Measurements from ENCODE around the gene TMEM50B.

TMEM50B gene

GRCh38 chr21:33433425-33434114 is 46.2 kb downstream of the TMEM50B start (continued):
- TF ChIP-seq TSHZ2 (CRISPR knock-in tag; IDR thresholded peaks at IDR 0.05) (no peak), SNAI2 (CRISPR knock-in tag; IDR thresholded peaks at IDR 0.05) (no peak), CSDC2 (CRISPR knock-in tag; IDR thresholded peaks at IDR 0.05) (no peak), PPARA (CRISPR knock-in tag; IDR thresholded peaks at IDR 0.05; ENCODE audit: borderline replicate concordance) (no peak), ARNTL (CRISPR knock-in tag; IDR thresholded peaks at IDR 0.05; ENCODE audit: borderline replicate concordance, low read depth) (no peak)

GRCh38 chr21:33433001-33433400 is 46.8 kb downstream of the TMEM50B start:
- ATAC-seq: no peak
- TF ChIP-seq POU6F1 (CRISPR knock-in tag; IDR thresholded peaks at IDR 0.05; ENCODE audit: borderline replicate concordance, low read depth) (no peak), OSR1 (CRISPR knock-in tag; IDR thresholded peaks at IDR 0.05) (no peak), SNAI2 (CRISPR knock-in tag; IDR thresholded peaks at IDR 0.05) (no peak), BACH2 (CRISPR knock-in tag; IDR thresholded peaks at IDR 0.05; ENCODE audit: borderline replicate concordance) (no peak), ZNF70 (CRISPR knock-in tag; IDR thresholded peaks at IDR 0.05) (no peak), TCF4 (CRISPR knock-in tag; IDR thresholded peaks at IDR 0.05; ENCODE audit: borderline replicate concordance) (no peak), PPARA (CRISPR knock-in tag; IDR thresholded peaks at IDR 0.05; ENCODE audit: borderline replicate concordance) (no peak), ARNTL (CRISPR knock-in tag; IDR thresholded peaks at IDR 0.05; ENCODE audit: borderline replicate concordance, low read depth) (no peak)

GRCh38 chr21:33432496-33432895 is 47.3 kb downstream of the TMEM50B start:
- ATAC-seq: no peak
- TF ChIP-seq ZNF70 (CRISPR knock-in tag; IDR thresholded peaks at IDR 0.05) (no peak), TOX (CRISPR knock-in tag; IDR thresholded peaks at IDR 0.05; ENCODE audit: borderline replicate concordance) (no peak), ZNF8 (CRISPR knock-in tag; IDR thresholded peaks at IDR 0.05) (no peak), BACH2 (CRISPR knock-in tag; IDR thresholded peaks at IDR 0.05; ENCODE audit: borderline replicate concordance) (no peak), ZFP30 (CRISPR knock-in tag; IDR thresholded peaks at IDR 0.05) (no peak), ISL1 (CRISPR knock-in tag; IDR thresholded peaks at IDR 0.05) (no peak), GLIS3 (CRISPR knock-in tag; IDR thresholded peaks at IDR 0.05) (no peak), ESRRG (CRISPR knock-in tag; IDR thresholded peaks at IDR 0.05) (no peak), ZNF565 (CRISPR knock-in tag; conservative IDR thresholded peaks at IDR 0.05; ENCODE audit: low read depth) (no peak), SNAI2 (CRISPR knock-in tag; IDR thresholded peaks at IDR 0.05) (no peak)

- no peak for ATAC-seq
- no peak for TF ChIP-seq TOX (CRISPR knock-in tag; IDR thresholded peaks at IDR 0.05; ENCODE audit: borderline replicate concordance)
- TF ChIP-seq PPARA (CRISPR knock-in tag; IDR thresholded peaks at IDR 0.05; ENCODE audit: borderline replicate concordance): no peak
- no peak for TF ChIP-seq RARB (CRISPR knock-in tag; IDR thresholded peaks at IDR 0.05)
- no peak for TF ChIP-seq CREB5 (CRISPR knock-in tag; IDR thresholded peaks at IDR 0.05; ENCODE audit: low read depth)
These were observed 48.9 kb downstream of the TMEM50B start for GRCh38 chr21:33430858-33431257.

GRCh38 chr21:33428669-33429068 is 51.1 kb downstream of the TMEM50B start:
- no peak for TF ChIP-seq ESRRG (CRISPR knock-in tag; IDR thresholded peaks at IDR 0.05)
- TF ChIP-seq ARNTL (CRISPR knock-in tag; IDR thresholded peaks at IDR 0.05; ENCODE audit: borderline replicate concordance, low read depth): no peak
- no peak for TF ChIP-seq ZFP30 (CRISPR knock-in tag; IDR thresholded peaks at IDR 0.05)
- no peak for TF ChIP-seq CREB5 (CRISPR knock-in tag; IDR thresholded peaks at IDR 0.05; ENCODE audit: low read depth)
- no peak for TF ChIP-seq CSDC2 (CRISPR knock-in tag; IDR thresholded peaks at IDR 0.05)
- no peak for TF ChIP-seq CSRNP3 (CRISPR knock-in tag; IDR thresholded peaks at IDR 0.05)
- no peak for TF ChIP-seq ZNF565 (CRISPR knock-in tag; conservative IDR thresholded peaks at IDR 0.05; ENCODE audit: low read depth)
- no peak for TF ChIP-seq TOX (CRISPR knock-in tag; IDR thresholded peaks at IDR 0.05; ENCODE audit: borderline replicate concordance)
- TF ChIP-seq GLIS3 (CRISPR knock-in tag; IDR thresholded peaks at IDR 0.05): no peak
- TF ChIP-seq ZNF8 (CRISPR knock-in tag; IDR thresholded peaks at IDR 0.05): no peak
- TF ChIP-seq TCF4 (CRISPR knock-in tag; IDR thresholded peaks at IDR 0.05; ENCODE audit: borderline replicate concordance): no peak
- TF ChIP-seq ZNF70 (CRISPR knock-in tag; IDR thresholded peaks at IDR 0.05): no peak
- ATAC-seq: peak; percentile 18; the same call in 2 of the 3 replicates
